ENCODE data around the gene HLA-DMA. TPM values are rescaled to one million over a fixed set of nuclear protein-coding genes. Genes with fewer than 3 reads are reported as not detected.

Gene HLA-DMA
- total and polyA plus RNA-seq, 9 of the 15 experiments (the other 6 are each of a cell fraction or from before 2014, with no cell fraction given): 0.13 to 0.83 (median 0.51) TPM

GRCh38 chr6:32968093-32968866 is 15.4 kb upstream of the HLA-DMA start, which contains the start of gene BRD2 (continued):
- peak; percentile 67; the same call in 1 of the 2 replicates for TF ChIP-seq HINFP (tag; conservative IDR thresholded peaks at IDR 0.05; ENCODE audit: low read depth)
- no peak for TF ChIP-seq HMG20B (CRISPR knock-in tag; IDR thresholded peaks at IDR 0.05)
- TF ChIP-seq PHF8 (IDR thresholded peaks at IDR 0.05; ENCODE audit: borderline replicate concordance, low read length): peak; percentile 92; the same call in 1 of the 2 replicates
- TF ChIP-seq ZNF512 (tag; IDR thresholded peaks at IDR 0.05): no peak
- no peak for TF ChIP-seq TCF7L2 (IDR thresholded peaks at IDR 0.05; ENCODE audit: low read depth, low read length)
- peak; percentile 15; the same call in 1 of the 2 replicates for TF ChIP-seq RREB1 (CRISPR knock-in tag; IDR thresholded peaks at IDR 0.05)
- TF ChIP-seq ZNF232 (CRISPR knock-in tag; IDR thresholded peaks at IDR 0.05): peak; percentile 88
- TF ChIP-seq ZNF551 (CRISPR knock-in tag; IDR thresholded peaks at IDR 0.05): no peak
- TF ChIP-seq RBM22 (IDR thresholded peaks at IDR 0.05; ENCODE audit: low read depth, low read length, poor library complexity, severe bottlenecking): peak; percentile 90
- TF ChIP-seq ETV6 (IDR thresholded peaks at IDR 0.05; ENCODE audit: borderline replicate concordance in 1 of 2, low read depth in 2 of 2, low read length in 1 of 2): no peak
- TF ChIP-seq ETV6 (CRISPR knock-in tag; IDR thresholded peaks at IDR 0.05; ENCODE audit: borderline replicate concordance): no peak
- TF ChIP-seq CEBPB (tag; IDR thresholded peaks at IDR 0.05): no peak
- no peak; a peak in 1 of 4 replicates for TF ChIP-seq MLX (CRISPR knock-in tag; conservative IDR thresholded peaks at IDR 0.05)
- TF ChIP-seq ZNF239 (CRISPR knock-in tag; IDR thresholded peaks at IDR 0.05): no peak
- no peak for TF ChIP-seq ZNF354B (CRISPR knock-in tag; IDR thresholded peaks at IDR 0.05)
- no peak for TF ChIP-seq ZNF57 (CRISPR knock-in tag; IDR thresholded peaks at IDR 0.05)
- TF ChIP-seq PTBP1 (IDR thresholded peaks at IDR 0.05; ENCODE audit: low read depth, low read length): no peak
- peak; percentile 91 for TF ChIP-seq FIP1L1 (IDR thresholded peaks at IDR 0.05; ENCODE audit: low read depth, low read length, poor library complexity, severe bottlenecking)

Data from K562 (cell line).